ENCODE measurements around the gene LGR4.

GRCh38 chr11:27451244-27451965, 21.2 kb downstream of the LGR4 start:
- TF ChIP-seq EZH2 (IDR thresholded peaks at IDR 0.05; ENCODE audit: insufficient read depth, poor library complexity, severe bottlenecking), result no peak
- no peak for TF ChIP-seq EZH2phosphoT487 (IDR thresholded peaks at IDR 0.05; ENCODE audit: insufficient read depth, low read depth)
